ENCODE data around the gene SPDEF. TPM values are rescaled to one million over a fixed set of nuclear protein-coding genes. Genes with fewer than 3 reads are reported as not detected.
A peak's percentile ranks its signal among the peaks of the same experiment; 100 is the strongest.

The SPDEF gene
- total RNA-seq, 4 donors from 2014 or later: 9.0 to 57.3 (median 31.5) TPM

- no peak overlapping the region for H3K4me3 ChIP-seq
- no peak for DNase-seq
- no peaks in the 10 kb centered on the region for H3K36me3 ChIP-seq
- intact Hi-C loops (cut with DNase I; ENCODE audit: low total_unique reads) (no loop called here), in situ Hi-C loops (cut with MboI; ENCODE audit: low pct_ligation_motif_present in 1 of 4, low pct_unique_long_range_greater_than_20kb in 1 of 4, low sequenced_read_pairs in 3 of 4) (loop anchor here in 1 of 4 donors (5.0 kb wide), 1 partner anchor 76 kb away; no protein-coding TSS in a partner anchor)
- no peaks in the 10 kb centered on the region for H3K9me3 ChIP-seq
- TF ChIP-seq CTCF (IDR thresholded peaks at IDR 0.05) (no peak), POLR2A (IDR thresholded peaks at IDR 0.05) (no peak), EP300 (IDR thresholded peaks at IDR 0.05; ENCODE audit: low read depth) (no peak), POLR2AphosphoS5 (IDR thresholded peaks at IDR 0.05) (no peak)
- 94% methylated on average over 18 of the region's 18 CpGs; no CpG with 5 or more reads in 1 of the 2 donors for WGBS, 2 donors (ENCODE audit: low coverage in 1 of 2)
- H3K4me1 ChIP-seq: peaks cover 3 to 28% (median 25%) of the 10 kb centered on the region in 4 donors
- no peaks in the 10 kb centered on the region for H3K27me3 ChIP-seq
- no peak overlapping the region for H3K27ac ChIP-seq
Measured at GRCh38 chr6:34530753-34531365, 25.3 kb downstream of the SPDEF start.

- peak; percentile 42 for DNase-seq
- Histone ChIP-seq H3K36me3 (no peaks in the 10 kb centered on the region), H3K9me3 (no peaks in the 10 kb centered on the region), H3K27me3 (no peaks in the 10 kb centered on the region), H3K4me1 (peaks cover 0 to 18% (median 16%) of the 10 kb centered on the region in 4 donors), H3K27ac (no peak overlapping the region), H3K4me3 (no peak overlapping the region)
- in situ Hi-C loops (cut with MboI; ENCODE audit: low pct_ligation_motif_present in 1 of 4, low pct_unique_long_range_greater_than_20kb in 1 of 4, low sequenced_read_pairs in 3 of 4) (loop anchor here in 2 of 4 donors (5.0 kb wide), 2 partner anchors 73 to 78 kb away; no protein-coding TSS in a partner anchor), intact Hi-C loops (cut with DNase I; ENCODE audit: low total_unique reads) (loop anchor here (5.0 kb wide), 1 partner anchor 88 kb away; no protein-coding TSS in a partner anchor)
- WGBS, 2 donors (ENCODE audit: low coverage in 1 of 2): 45 to 53% methylated on average over 2 to 10 of the region's 10 CpGs
- peak in 1 of 5 experiments; percentile 46 for TF ChIP-seq CTCF (IDR thresholded peaks at IDR 0.05)
- TF ChIP-seq POLR2A (IDR thresholded peaks at IDR 0.05): no peak
- TF ChIP-seq POLR2AphosphoS5 (IDR thresholded peaks at IDR 0.05): no peak
- no peak for TF ChIP-seq EP300 (IDR thresholded peaks at IDR 0.05; ENCODE audit: low read depth)
Measured at GRCh38 chr6:34529665-34530327, 26.3 kb downstream of the SPDEF start.

GRCh38 chr6:34528996-34529664 is 27.0 kb downstream of the SPDEF start:
- in situ Hi-C loops (cut with MboI; ENCODE audit: low pct_ligation_motif_present in 1 of 4, low pct_unique_long_range_greater_than_20kb in 1 of 4, low sequenced_read_pairs in 3 of 4): loop anchor here in 1 of 4 donors (5.0 kb wide), 1 partner anchor 73 kb away; no protein-coding TSS in a partner anchor
- Histone ChIP-seq H3K9me3 (no peaks in the 10 kb centered on the region), H3K36me3 (no peaks in the 10 kb centered on the region), H3K27me3 (no peaks in the 10 kb centered on the region), H3K27ac (no peak overlapping the region), H3K4me3 (no peak overlapping the region), H3K4me1 (peaks cover 0 to 16% (median 14%) of the 10 kb centered on the region in 4 donors)
- DNase-seq: no peak
- TF ChIP-seq EP300 (IDR thresholded peaks at IDR 0.05; ENCODE audit: low read depth) (no peak), CTCF (IDR thresholded peaks at IDR 0.05) (no peak), POLR2A (IDR thresholded peaks at IDR 0.05) (no peak), POLR2AphosphoS5 (IDR thresholded peaks at IDR 0.05) (no peak)
- 88% methylated on average over 8 of the region's 8 CpGs; no CpG with 5 or more reads in 1 of the 2 donors for WGBS, 2 donors (ENCODE audit: low coverage in 1 of 2)
- intact Hi-C loops (cut with DNase I; ENCODE audit: low total_unique reads): loop anchor here (5.0 kb wide), 1 partner anchor 88 kb away; no protein-coding TSS in a partner anchor
